Measurements from ENCODE around the gene ZBTB16.

DNA sequence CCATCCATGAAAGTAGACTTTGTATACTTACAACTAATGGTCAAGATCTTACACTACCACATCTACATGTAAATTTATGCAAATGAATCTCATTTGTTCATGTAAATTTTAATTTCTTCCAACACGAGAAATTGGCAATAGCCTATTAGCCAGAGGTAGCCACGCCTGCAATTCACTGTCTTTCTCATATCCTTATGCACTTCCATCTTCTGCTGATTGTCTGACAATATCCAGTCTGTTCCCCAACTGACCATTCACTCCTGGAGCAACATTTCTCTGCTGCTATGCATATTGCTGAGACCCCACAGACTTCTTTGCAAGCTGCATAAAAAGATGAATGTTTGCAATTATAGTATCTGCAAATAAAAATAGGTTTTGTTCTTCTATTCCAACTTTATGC lies 239.2 kb downstream of the ZBTB16 start:
- TF ChIP-seq, protein P1, sequence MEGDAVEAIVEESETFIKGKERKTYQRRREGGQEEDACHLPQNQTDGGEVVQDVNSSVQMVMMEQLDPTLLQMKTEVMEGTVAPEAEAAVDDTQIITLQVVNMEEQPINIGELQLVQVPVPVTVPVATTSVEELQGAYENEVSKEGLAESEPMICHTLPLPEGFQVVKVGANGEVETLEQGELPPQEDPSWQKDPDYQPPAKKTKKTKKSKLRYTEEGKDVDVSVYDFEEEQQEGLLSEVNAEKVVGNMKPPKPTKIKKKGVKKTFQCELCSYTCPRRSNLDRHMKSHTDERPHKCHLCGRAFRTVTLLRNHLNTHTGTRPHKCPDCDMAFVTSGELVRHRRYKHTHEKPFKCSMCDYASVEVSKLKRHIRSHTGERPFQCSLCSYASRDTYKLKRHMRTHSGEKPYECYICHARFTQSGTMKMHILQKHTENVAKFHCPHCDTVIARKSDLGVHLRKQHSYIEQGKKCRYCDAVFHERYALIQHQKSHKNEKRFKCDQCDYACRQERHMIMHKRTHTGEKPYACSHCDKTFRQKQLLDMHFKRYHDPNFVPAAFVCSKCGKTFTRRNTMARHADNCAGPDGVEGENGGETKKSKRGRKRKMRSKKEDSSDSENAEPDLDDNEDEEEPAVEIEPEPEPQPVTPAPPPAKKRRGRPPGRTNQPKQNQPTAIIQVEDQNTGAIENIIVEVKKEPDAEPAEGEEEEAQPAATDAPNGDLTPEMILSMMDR (IDR thresholded peaks at IDR 0.05; ENCODE audit: low read depth, low read length), result no peak
- TF ChIP-seq POLR2A (IDR thresholded peaks at IDR 0.05; ENCODE audit: extremely low read depth, insufficient read length), result no peak

Data from NB4 (cell line).